HepG2 (cell line): ENCODE measurements around the gene AHCTF1. TPM values are rescaled to one million over a fixed set of nuclear protein-coding genes. Genes with fewer than 3 reads are reported as not detected.

Experiments
- ATAC-seq: fragments of 200-7000 bp; cut with Tn5 transposase; 3 replicates; pipeline ENCODE4 v1.9.1; 2020; ENCODE audit warnings: mild to moderate bottlenecking, moderate library complexity
- BruUV-seq: library from RNA; stranded (reverse); fragments of 400-500 nt; replicated peaks from 2 replicates; lab custom pipeline; 2021; lab: Mats Ljungman, UMichigan
- CTCF ChIA-PET: fragments of 300-600 bp; formaldehyde crosslinking; extraction: SDS; loops from one replicate; lab custom pipeline; 2021; ENCODE audit warnings: low total read pairs, inconsistent platforms, low intra/inter-chr PET ratio; lab: Yijun Ruan, JAX
- POLR2A ChIA-PET: fragments of 350-600 bp; sonication (Branson Sonifier 250); formaldehyde crosslinking; loops from one replicate; lab custom pipeline; 2020; ENCODE audit warnings: antibody characterized with exemption, inconsistent platforms; lab: Yijun Ruan, JAX
- DNase-seq: peaks from one replicate; pipeline ENCODE4 v3.0.0-alpha.2; 2015; ENCODE audit warnings: low spot score
- FAIRE-seq: peaks from 3 replicates; lab custom pipeline; 2011; peaks lifted over from hg19 to GRCh38; lab: Jason Lieb, UNC
- H2AFZ ChIP-seq: one replicate; pipeline ENCODE4 v1.6.1; 2011; ENCODE audit warnings: low read length, inconsistent platforms
- H3K27ac ChIP-seq: fragments of 300-600 bp; 3 replicates; pipeline ENCODE4 v1.8.0; 2011; ENCODE audit warnings: mixed run types, mild to moderate bottlenecking, mixed read lengths, low read length, inconsistent platforms; ENCODE audit not compliant: insufficient read depth; ENCODE audit errors: extremely low read length
- H3K27me3 ChIP-seq, 2 experiments: fragments of 200-600 bp in 1 of 2; 2 replicates in 1 of 2; 3 replicates in 1 of 2; pipeline versions ENCODE4 v1.6.0 to v1.8.0; 2011; ENCODE audit warnings: low read length in 2 of 2, mild to moderate bottlenecking in 2 of 2, moderate library complexity in 2 of 2, inconsistent platforms in 1 of 2; ENCODE audit not compliant: insufficient read depth in 2 of 2, control insufficient read depth in 1 of 2
- H3K36me3 ChIP-seq, 2 experiments: fragments of 200-600 bp in 1 of 2; replicated peaks in 1 of 2; 2 replicates in 1 of 2; 3 replicates in 1 of 2; pipeline versions ENCODE4 v1.5.1 to v1.8.0; 2011; ENCODE audit warnings: low read length in 2 of 2, inconsistent platforms in 1 of 2; ENCODE audit not compliant: insufficient read depth in 2 of 2, control insufficient read depth in 1 of 2
- H3K4me1 ChIP-seq: 2 replicates; pipeline ENCODE4 v1.5.1; 2012; ENCODE audit warnings: low read length, inconsistent platforms; ENCODE audit not compliant: insufficient read depth
- H3K4me2 ChIP-seq: 2 replicates; pipeline ENCODE4 v1.6.0; 2011; ENCODE audit warnings: low read depth, low read length, inconsistent platforms
- H3K4me3 ChIP-seq, 3 experiments: fragments of 200-600 bp in 1 of 3; sonication (generic), shearing (Covaris generic) in 1 of 3; replicated peaks in 1 of 3; 2 replicates each; pipeline ENCODE4 v1.5.1; 2011 to 2016; ENCODE audit warnings: low read length in 3 of 3, inconsistent platforms in 2 of 3, low read depth in 2 of 3, mild to moderate bottlenecking in 2 of 3, control low read depth in 1 of 3, mixed read lengths in 1 of 3; ENCODE audit not compliant: insufficient read depth in 1 of 3
- H3K79me2 ChIP-seq: one replicate; pipeline ENCODE4 v1.6.1; 2011; ENCODE audit warnings: low read length, inconsistent platforms; ENCODE audit not compliant: insufficient read depth
- H3K9ac ChIP-seq: 2 replicates; pipeline ENCODE4 v1.6.0; 2011; ENCODE audit warnings: mild to moderate bottlenecking, low read depth, low read length, inconsistent platforms; ENCODE audit not compliant: insufficient read depth
- H3K9me3 ChIP-seq: 2 replicates; pipeline ENCODE4 v1.5.1; 2012; ENCODE audit warnings: mild to moderate bottlenecking, low read length
- H4K20me1 ChIP-seq: 2 replicates; pipeline ENCODE4 v1.6.0; 2011; ENCODE audit warnings: inconsistent platforms, mild to moderate bottlenecking, low read length, moderate library complexity; ENCODE audit not compliant: insufficient read depth
- IKZF4 ChIP-seq: sonication (generic); formaldehyde crosslinking; IDR thresholded peaks from 2 replicates; pipeline ENCODE4 v1.5.1; 2020; ENCODE audit warnings: borderline replicate concordance, mild to moderate bottlenecking, low read depth, missing genetic modification reagents; ENCODE audit errors: not compliant biosample characterization
- MED8 ChIP-seq: sonication (generic); formaldehyde crosslinking; IDR thresholded peaks from 2 replicates; pipeline ENCODE4 v1.8.1; 2023; ENCODE audit warnings: mild to moderate bottlenecking, missing genetic modification reagents; ENCODE audit not compliant: insufficient replicate concordance
- NCOR1 ChIP-seq: fragments of 200-600 bp; sonication (generic); IDR thresholded peaks from 2 replicates; pipeline ENCODE4 v1.7.0; 2017; ENCODE audit warnings: antibody characterized with exemption, low read length, borderline replicate concordance
- PRPF4 ChIP-seq: fragments of 200-400 bp; formaldehyde crosslinking; IDR thresholded peaks from 2 replicates; pipeline ENCODE4 v1.6.1; 2016; ENCODE audit warnings: low read length, low read depth; ENCODE audit not compliant: poor library complexity, severe bottlenecking
- RARG ChIP-seq: sonication (generic); formaldehyde crosslinking; IDR thresholded peaks from 2 replicates; pipeline ENCODE4 v1.4.0; 2020; ENCODE audit warnings: low read depth, mild to moderate bottlenecking, missing genetic modification reagents
- ZBED4 ChIP-seq: sonication (generic); formaldehyde crosslinking; IDR thresholded peaks from 2 replicates; pipeline ENCODE4 v1.4.0; 2020; ENCODE audit warnings: missing genetic modification reagents, borderline replicate concordance
- ZNF44 ChIP-seq: sonication (generic); formaldehyde crosslinking; IDR thresholded peaks from 2 replicates; pipeline ENCODE4 v1.5.1; 2020; ENCODE audit warnings: mild to moderate bottlenecking, missing genetic modification reagents
- ZNF574 ChIP-seq: sonication (generic); formaldehyde crosslinking; IDR thresholded peaks from 2 replicates; pipeline ENCODE4 v1.4.0; 2020; ENCODE audit warnings: missing genetic modification reagents
- ZNF609 ChIP-seq: sonication (generic); formaldehyde crosslinking; IDR thresholded peaks from 2 replicates; pipeline ENCODE4 v1.4.0; 2020; ENCODE audit warnings: mild to moderate bottlenecking, missing genetic modification reagents, borderline replicate concordance
- ZSCAN20 ChIP-seq: sonication (generic); formaldehyde crosslinking; IDR thresholded peaks from 2 replicates; pipeline ENCODE4 v1.4.0; 2020; ENCODE audit warnings: missing genetic modification reagents, mild to moderate bottlenecking, borderline replicate concordance
- WGBS: methylation state at CpG from one replicate; pipeline ENCODE4 v1.1.6; 2017; ENCODE audit warnings: low lambda C conversion rate; 5-methylcytosine and 5-hydroxymethylcytosine counted together
- in situ Hi-C: cut with HindIII; loops from 2 replicates; pipeline ENCODE4 v1.10.0; 2017; ENCODE audit warnings: low pct_unique_long_range_greater_than_20kb; ENCODE audit not compliant: extremely low pct_ligation_motif_present
- intact Hi-C: fragments of 100-400 bp; cut with micrococcal nuclease; formaldehyde crosslinking; loops from one replicate; pipeline ENCODE4 v1.10.0; 2022; ENCODE audit not compliant: unreplicated experiment
- polyA plus RNA-seq, 8 experiments: library from polyadenylated mRNA; depleted of rRNA in 3 of 8; stranded (reverse) in 7 of 8; unstranded in 1 of 8; fragments of >200 nt; fragmentation: Illumina TruSeq in 4 of 8; extraction: Trizol in 4 of 8; gene quantifications; 2 replicates each; pipeline versions ENCODE4 v1.2.1 to v1.2.3, GENCODE V29; 2011 to 2016; ENCODE audit warnings: low read depth in 4 of 8, missing spikeins in 1 of 8, mixed read lengths in 1 of 8; ENCODE audit not compliant: insufficient read depth in 1 of 8
- total RNA-seq, 5 experiments: library from RNA; depleted of rRNA; stranded (reverse); fragments of >200 nt; fragmentation: Illumina TruSeq; extraction: Trizol; gene quantifications; 2 replicates each; pipeline ENCODE4 v1.2.3, GENCODE V29; 2016; ENCODE audit warnings: low read depth in 1 of 5

AHCTF1 gene
- total and polyA plus RNA-seq, 2 of the 13 experiments (the other 11 are each of a cell fraction or from before 2014, with no cell fraction given) = 16.6 to 45.9 TPM

- TF ChIP-seq ZNF44 (CRISPR knock-in tag) (no peak), ZNF574 (CRISPR knock-in tag) (no peak), NCOR1 (no peak), ZBED4 (CRISPR knock-in tag) (no peak)
Observed at GRCh38 chr1:246971090-246971721, 39.5 kb upstream of the AHCTF1 start (continued).

- no peaks in the 10 kb centered on the region for H3K36me3 ChIP-seq
- no peaks in the 10 kb centered on the region for H3K4me1 ChIP-seq
- H4K20me1 ChIP-seq = no peaks in the 10 kb centered on the region
- no peak overlapping the region for H2AFZ ChIP-seq
- DNase-seq (no peak), FAIRE-seq (no peak), ATAC-seq (no peak)
- in situ Hi-C loops = no loop called here
- no peaks in the 10 kb centered on the region for H3K27me3 ChIP-seq
- no peaks in the 10 kb centered on the region for H3K79me2 ChIP-seq
- no peak overlapping the region for H3K4me3 ChIP-seq
- no peak overlapping the region for H3K27ac ChIP-seq
- WGBS = 100% methylated on average over 3 of the region's 3 CpGs
- POLR2A ChIA-PET = no interaction called here
- intact Hi-C loops = no loop called here
- no peak overlapping the region for H3K4me2 ChIP-seq
- no peak overlapping the region for H3K9ac ChIP-seq
- CTCF ChIA-PET = no interaction called here
- H3K9me3 ChIP-seq = peaks cover 18% of the 10 kb centered on the region; the same call in 1 of the 2 replicates
- no TSS peak for BruUV-seq
- TF ChIP-seq MED8 (CRISPR knock-in tag) (no peak), ZSCAN20 (no peak), RARG (no peak), PRPF4 (no peak), ZNF609 (no peak), IKZF4 (no peak)
Observed at GRCh38 chr1:246969621-246970020, 37.9 kb upstream of the AHCTF1 start.
